ENCODE measurements around the gene SLC25A12.
"Not testable (repeated sequence)": the region's sequence is repeated elsewhere in the genome, so short reads cannot be mapped to it uniquely, and the experiment has no call there.

Gene SLC25A12

DNA sequence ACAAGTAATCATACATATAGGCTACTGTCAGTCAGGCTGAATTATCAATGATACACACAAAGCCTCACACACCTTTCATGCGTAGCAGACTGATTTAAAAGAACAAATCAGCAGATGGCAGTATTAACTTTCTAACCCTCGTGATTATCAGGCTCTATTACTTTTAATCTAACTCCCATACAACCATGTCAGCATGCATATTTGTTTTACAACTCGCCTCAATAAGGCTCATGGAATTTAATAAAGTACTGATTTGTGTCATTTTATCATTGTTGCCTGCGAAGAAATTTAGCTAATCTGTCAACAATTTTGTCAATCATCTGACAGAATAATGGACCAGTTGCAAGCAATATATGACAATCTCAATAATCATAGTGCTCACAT is 82.8 kb downstream of the SLC25A12 start:
- no peaks in the 10 kb centered on the region for H3K27me3 ChIP-seq (ENCODE audit: insufficient read depth, insufficient read length)
- no peaks in the 10 kb centered on the region for H3K36me3 ChIP-seq (ENCODE audit: insufficient read depth, insufficient read length, low read length)
- H3K9me3 ChIP-seq (ENCODE audit: insufficient read depth, low read length): no peaks in the 10 kb centered on the region
- H3K4me1 ChIP-seq (ENCODE audit: insufficient read depth, insufficient read length): peaks cover 3% of the 10 kb centered on the region
- H3K9ac ChIP-seq (ENCODE audit: insufficient read length, low read depth): no peak overlapping the region
- H3K4me3 ChIP-seq (ENCODE audit: insufficient read length, low read depth): no peak overlapping the region
- TF ChIP-seq ZNF274 (IDR thresholded peaks at IDR 0.05; ENCODE audit: low read depth, low read length): no peak
- TF ChIP-seq SUZ12 (IDR thresholded peaks at IDR 0.05; ENCODE audit: extremely low read depth, insufficient read depth, insufficient read length): no peak
- no peak for TF ChIP-seq YY1 (IDR thresholded peaks at IDR 0.05; ENCODE audit: insufficient read depth, insufficient read length)
- no peak for DNase-seq (ENCODE audit: low read depth, low spot score)

DNA sequence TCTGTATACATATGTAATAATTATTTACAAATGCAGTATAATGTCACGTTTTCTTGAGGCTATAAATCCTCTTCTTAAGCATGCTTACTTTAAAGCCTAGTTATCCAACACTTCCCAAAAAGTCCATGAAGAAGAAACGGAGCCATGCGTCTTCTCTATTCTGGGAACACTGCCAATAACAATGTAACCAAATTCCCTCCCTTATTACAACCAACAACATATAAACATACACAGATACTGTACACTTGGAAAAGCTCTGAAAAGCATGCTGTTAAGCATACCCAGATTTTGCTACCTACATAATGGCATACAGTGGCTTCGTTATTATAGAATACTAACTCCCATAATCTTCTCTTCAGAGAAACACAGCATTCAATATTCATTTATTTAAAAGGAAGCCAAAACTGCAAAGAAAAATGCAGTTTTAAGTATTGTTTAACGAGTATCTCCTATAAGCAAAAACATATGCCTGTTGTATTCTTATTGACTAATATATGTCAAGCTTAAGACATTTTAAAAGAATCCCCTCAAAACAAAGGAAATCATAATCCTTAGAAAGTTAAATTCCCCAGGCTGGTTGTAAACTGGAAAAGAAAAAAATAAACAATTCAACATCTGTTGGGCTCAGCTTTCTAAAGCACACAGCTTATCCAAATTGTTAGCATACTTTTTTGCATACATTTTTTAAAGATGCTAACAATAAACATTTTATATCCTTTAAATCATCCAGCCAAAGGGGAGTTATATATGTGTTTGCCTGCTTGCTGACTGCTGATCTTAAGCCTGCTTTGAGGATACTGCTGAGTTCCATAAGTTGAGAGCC is 83.4 kb downstream of the SLC25A12 start:
- Histone ChIP-seq H3K4me3 (ENCODE audit: insufficient read length, low read depth) (no peak overlapping the region), H3K27me3 (ENCODE audit: insufficient read depth, insufficient read length) (no peaks in the 10 kb centered on the region), H3K9ac (ENCODE audit: insufficient read length, low read depth) (no peak overlapping the region), H3K36me3 (ENCODE audit: insufficient read depth, insufficient read length, low read length) (no peaks in the 10 kb centered on the region), H3K9me3 (ENCODE audit: insufficient read depth, low read length) (no peaks in the 10 kb centered on the region), H3K4me1 (ENCODE audit: insufficient read depth, insufficient read length) (peaks cover 3% of the 10 kb centered on the region)
- no peak for DNase-seq (ENCODE audit: low read depth, low spot score)
- TF ChIP-seq ZNF274 (IDR thresholded peaks at IDR 0.05; ENCODE audit: low read depth, low read length): no peak
- no peak for TF ChIP-seq SUZ12 (IDR thresholded peaks at IDR 0.05; ENCODE audit: extremely low read depth, insufficient read depth, insufficient read length)
- no peak for TF ChIP-seq YY1 (IDR thresholded peaks at IDR 0.05; ENCODE audit: insufficient read depth, insufficient read length)

DNA sequence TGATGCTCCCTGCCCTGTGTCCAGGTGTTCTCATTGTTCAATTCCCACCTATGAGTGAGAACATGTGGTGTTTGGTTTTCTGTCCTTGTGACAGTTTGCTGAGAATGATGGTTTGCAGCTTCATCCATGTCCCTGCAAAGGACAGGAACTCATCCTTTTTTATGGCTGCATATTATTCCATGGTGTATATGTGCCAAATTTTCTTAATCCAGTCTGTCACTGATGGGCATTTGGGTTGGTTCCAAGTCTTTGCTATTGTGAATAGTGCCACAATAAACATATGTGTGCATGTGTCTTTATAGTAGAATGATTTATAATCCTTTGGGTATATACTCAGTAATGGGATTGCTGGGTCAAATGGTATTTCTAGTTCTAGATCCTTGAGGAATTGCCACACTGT is 85.2 kb downstream of the SLC25A12 start:
- H3K36me3 ChIP-seq (ENCODE audit: insufficient read depth, insufficient read length, low read length); DNase-seq (ENCODE audit: low read depth, low spot score): not testable (repeated sequence)

DNA sequence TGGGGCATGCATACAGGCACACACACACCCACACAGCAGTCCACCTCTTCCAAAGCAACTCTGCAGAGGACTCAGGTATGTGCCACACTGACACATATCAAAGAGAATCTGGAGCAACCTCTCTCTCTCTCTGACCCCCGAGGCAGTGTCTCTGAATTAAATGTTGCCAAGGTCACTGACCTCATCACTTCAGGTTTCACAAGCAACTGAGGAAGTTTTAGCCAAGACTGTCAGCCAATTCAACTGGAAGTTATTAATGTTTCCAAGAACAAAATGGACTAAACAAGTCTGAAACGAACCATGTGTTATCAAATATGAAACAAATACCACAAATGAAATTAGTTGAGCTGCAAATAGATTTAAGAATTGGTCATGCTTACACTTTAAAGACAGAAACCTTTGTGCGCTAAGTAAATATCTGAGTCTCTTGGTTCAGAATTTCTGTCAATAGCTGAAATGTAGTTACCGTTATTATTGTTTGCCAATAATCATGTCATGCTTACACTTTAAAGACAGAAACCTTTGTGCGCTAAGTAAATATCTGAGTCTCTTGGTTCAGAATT is 86.1 kb downstream of the SLC25A12 start:
- H3K36me3 ChIP-seq (ENCODE audit: insufficient read depth, insufficient read length, low read length): no peaks in the 10 kb centered on the region
- H3K4me3 ChIP-seq (ENCODE audit: insufficient read length, low read depth): no peak overlapping the region
- H3K27me3 ChIP-seq (ENCODE audit: insufficient read depth, insufficient read length): no peaks in the 10 kb centered on the region
- no peak for DNase-seq (ENCODE audit: low read depth, low spot score)
- no peak overlapping the region for H3K9ac ChIP-seq (ENCODE audit: insufficient read length, low read depth)
- no peaks in the 10 kb centered on the region for H3K9me3 ChIP-seq (ENCODE audit: insufficient read depth, low read length)
- peaks cover 3% of the 10 kb centered on the region for H3K4me1 ChIP-seq (ENCODE audit: insufficient read depth, insufficient read length)
- TF ChIP-seq YY1 (IDR thresholded peaks at IDR 0.05; ENCODE audit: insufficient read depth, insufficient read length) (no peak), SUZ12 (IDR thresholded peaks at IDR 0.05; ENCODE audit: extremely low read depth, insufficient read depth, insufficient read length) (no peak), ZNF274 (IDR thresholded peaks at IDR 0.05; ENCODE audit: low read depth, low read length) (no peak)

More for the DNA sequence above, 85.2 kb downstream of the SLC25A12 start:
- H3K27me3 ChIP-seq (ENCODE audit: insufficient read depth, insufficient read length); H3K9ac ChIP-seq (ENCODE audit: insufficient read length, low read depth); H3K4me1 ChIP-seq (ENCODE audit: insufficient read depth, insufficient read length); H3K4me3 ChIP-seq (ENCODE audit: insufficient read length, low read depth); H3K9me3 ChIP-seq (ENCODE audit: insufficient read depth, low read length): not testable (repeated sequence)

DNA sequence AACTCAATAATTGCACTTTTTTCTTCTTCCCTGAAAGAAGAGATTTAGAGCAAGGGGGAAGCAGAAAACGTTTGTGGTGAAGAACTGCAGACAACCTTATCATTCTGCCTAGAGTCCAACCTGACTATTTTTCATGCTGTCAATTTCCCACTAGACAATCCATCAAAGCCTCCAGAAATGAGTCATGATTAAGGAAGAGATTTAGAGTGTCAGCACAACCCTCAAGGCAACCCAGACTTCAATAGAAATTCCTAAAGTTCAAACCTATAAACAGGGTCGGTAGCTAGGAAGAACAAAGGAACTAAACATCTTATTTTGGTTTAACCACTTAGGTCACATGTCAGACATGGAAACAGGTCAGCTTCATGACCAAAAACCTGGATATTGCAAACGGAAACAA is 86.9 kb downstream of the SLC25A12 start:
- no peak for DNase-seq (ENCODE audit: low read depth, low spot score)
- Histone ChIP-seq H3K4me3 (ENCODE audit: insufficient read length, low read depth) (no peak overlapping the region), H3K4me1 (ENCODE audit: insufficient read depth, insufficient read length) (peaks cover 3% of the 10 kb centered on the region), H3K9ac (ENCODE audit: insufficient read length, low read depth) (no peak overlapping the region), H3K27me3 (ENCODE audit: insufficient read depth, insufficient read length) (no peaks in the 10 kb centered on the region), H3K36me3 (ENCODE audit: insufficient read depth, insufficient read length, low read length) (no peaks in the 10 kb centered on the region), H3K9me3 (ENCODE audit: insufficient read depth, low read length) (no peaks in the 10 kb centered on the region)
- TF ChIP-seq ZNF274 (IDR thresholded peaks at IDR 0.05; ENCODE audit: low read depth, low read length): no peak
- TF ChIP-seq YY1 (IDR thresholded peaks at IDR 0.05; ENCODE audit: insufficient read depth, insufficient read length): no peak

DNA sequence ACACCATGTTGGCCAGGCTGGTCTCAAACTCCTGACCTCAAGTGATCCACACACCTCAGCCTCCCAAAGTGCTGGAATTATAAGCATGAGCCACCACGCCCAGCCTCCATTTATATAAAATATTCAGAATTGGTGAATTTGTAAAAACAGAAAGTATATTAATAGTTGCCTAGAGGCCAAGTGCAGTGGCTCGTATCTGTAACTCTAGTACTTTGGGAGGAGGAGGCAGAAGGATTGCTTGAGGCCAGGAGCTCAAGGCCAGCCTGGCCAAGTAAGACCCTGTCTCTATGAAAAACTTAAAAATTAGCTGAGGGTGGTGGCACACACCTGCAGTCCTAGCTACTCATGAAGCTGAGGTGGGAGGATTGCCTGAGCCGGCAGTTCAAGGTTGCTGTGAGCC is 89.6 kb downstream of the SLC25A12 start:
- DNase-seq (ENCODE audit: low read depth, low spot score): no peak
- no peaks in the 10 kb centered on the region for H3K9me3 ChIP-seq (ENCODE audit: insufficient read depth, low read length)
- no peaks in the 10 kb centered on the region for H3K36me3 ChIP-seq (ENCODE audit: insufficient read depth, insufficient read length, low read length)
- H3K9ac ChIP-seq (ENCODE audit: insufficient read length, low read depth): no peak overlapping the region
- no peaks in the 10 kb centered on the region for H3K27me3 ChIP-seq (ENCODE audit: insufficient read depth, insufficient read length)
- TF ChIP-seq YY1 (IDR thresholded peaks at IDR 0.05; ENCODE audit: insufficient read depth, insufficient read length) (no peak), SUZ12 (IDR thresholded peaks at IDR 0.05; ENCODE audit: extremely low read depth, insufficient read depth, insufficient read length) (no peak), ZNF274 (IDR thresholded peaks at IDR 0.05; ENCODE audit: low read depth, low read length) (no peak)
- peaks cover 3% of the 10 kb centered on the region for H3K4me1 ChIP-seq (ENCODE audit: insufficient read depth, insufficient read length)
- no peak overlapping the region for H3K4me3 ChIP-seq (ENCODE audit: insufficient read length, low read depth)

DNA sequence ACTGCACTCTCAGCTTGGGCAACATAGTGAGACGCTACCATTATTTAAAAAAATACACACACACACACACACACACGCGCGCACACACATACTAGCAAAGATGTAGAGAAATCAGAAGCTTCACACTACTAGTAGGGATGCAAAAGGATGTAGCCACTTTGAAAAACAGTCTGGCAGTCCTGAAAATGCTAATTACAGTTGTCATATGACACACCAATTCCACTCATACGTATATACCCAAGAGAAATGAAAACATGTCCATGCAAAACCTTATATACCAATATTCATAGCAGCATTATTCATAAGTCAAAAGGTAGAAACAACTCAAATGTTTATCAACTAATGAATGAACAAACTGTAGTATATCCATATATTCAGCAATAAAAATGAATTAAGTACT is 90.3 kb downstream of the SLC25A12 start:
- no peak for DNase-seq (ENCODE audit: low read depth, low spot score)
- no peak overlapping the region for H3K4me3 ChIP-seq (ENCODE audit: insufficient read length, low read depth)
- no peaks in the 10 kb centered on the region for H3K9me3 ChIP-seq (ENCODE audit: insufficient read depth, low read length)
- peaks cover 3% of the 10 kb centered on the region for H3K4me1 ChIP-seq (ENCODE audit: insufficient read depth, insufficient read length)
- no peaks in the 10 kb centered on the region for H3K36me3 ChIP-seq (ENCODE audit: insufficient read depth, insufficient read length, low read length)
- no peaks in the 10 kb centered on the region for H3K27me3 ChIP-seq (ENCODE audit: insufficient read depth, insufficient read length)
- no peak overlapping the region for H3K9ac ChIP-seq (ENCODE audit: insufficient read length, low read depth)
- TF ChIP-seq YY1 (IDR thresholded peaks at IDR 0.05; ENCODE audit: insufficient read depth, insufficient read length) (no peak), SUZ12 (IDR thresholded peaks at IDR 0.05; ENCODE audit: extremely low read depth, insufficient read depth, insufficient read length) (no peak), ZNF274 (IDR thresholded peaks at IDR 0.05; ENCODE audit: low read depth, low read length) (no peak)
